IMR-90 (cell line): ENCODE measurements around the gene GNAI2. TPM values are rescaled to one million over a fixed set of nuclear protein-coding genes. Genes with fewer than 3 reads are reported as not detected.

Experiments used
- ATAC-seq: fragments of 200-7000 bp; cut with Tn5 transposase; 2 replicates; pipeline ENCODE4 v1.9.1; 2020; ENCODE audit warnings: low read depth, mild to moderate bottlenecking, moderate library complexity
- BruUV-seq: library from RNA; stranded (reverse); fragments of 400-500 nt; replicated peaks from 2 replicates; lab custom pipeline; 2021; lab: Mats Ljungman, UMichigan
- CTCF ChIA-PET: fragments of 300-600 bp; formaldehyde crosslinking; extraction: SDS; loops from one replicate; lab custom pipeline; 2021; ENCODE audit warnings: antibody characterized with exemption; lab: Yijun Ruan, JAX
- POLR2A ChIA-PET: fragments of 300-600 bp; sonication (Branson Sonifier 250); formaldehyde crosslinking; loops from one replicate; lab custom pipeline; 2022; ENCODE audit warnings: antibody characterized with exemption; ENCODE audit not compliant: unreplicated experiment; lab: Charles Lee
- DNase-seq: peaks from one replicate; pipeline ENCODE4 v3.0.0; 2013
- H2AFZ ChIP-seq: replicated peaks from 2 replicates; pipeline ENCODE3; 2013; ENCODE audit warnings: low read length, mild to moderate bottlenecking; ENCODE audit not compliant: poor library complexity
- H2AK5ac ChIP-seq: 2 replicates; pipeline ENCODE4 v1.6.1; 2013; ENCODE audit warnings: low read depth, low read length, inconsistent platforms
- H2AK9ac ChIP-seq: replicated peaks from 2 replicates; pipeline ENCODE3; 2013; ENCODE audit warnings: mild to moderate bottlenecking, low read depth, low read length, moderate library complexity; ENCODE audit not compliant: poor library complexity
- H2BK120ac ChIP-seq: 2 replicates; pipeline ENCODE4 v1.6.1; 2013; ENCODE audit warnings: low read depth, low read length, inconsistent platforms
- H2BK15ac ChIP-seq: 3 replicates; pipeline ENCODE4 v1.6.1; 2013; ENCODE audit warnings: low read depth, low read length, inconsistent platforms
- H2BK20ac ChIP-seq: 2 replicates; pipeline ENCODE4 v1.6.1; 2013; ENCODE audit warnings: low read depth, mild to moderate bottlenecking, inconsistent platforms, low read length, moderate library complexity
- H2BK5ac ChIP-seq: 2 replicates; pipeline ENCODE4 v1.6.1; 2013; ENCODE audit warnings: mild to moderate bottlenecking, low read depth, low read length, inconsistent platforms; ENCODE audit not compliant: poor library complexity, severe bottlenecking
- H3K14ac ChIP-seq: replicated peaks from 2 replicates; pipeline ENCODE4 v1.6.1; 2013; ENCODE audit warnings: low read depth, low read length, inconsistent platforms
- H3K18ac ChIP-seq: 2 replicates; pipeline ENCODE4 v1.6.1; 2013; ENCODE audit warnings: low read depth, low read length, control low read depth
- H3K23ac ChIP-seq: 2 replicates; pipeline ENCODE4 v1.6.1; 2013; ENCODE audit warnings: low read depth, low read length, inconsistent platforms
- H3K27ac ChIP-seq: 2 replicates; pipeline ENCODE4 v1.5.1; 2013; ENCODE audit warnings: mild to moderate bottlenecking, control low read depth, low read length; ENCODE audit not compliant: insufficient read depth
- H3K27me3 ChIP-seq: 2 replicates; pipeline ENCODE4 v1.6.1; 2013; ENCODE audit warnings: low read length; ENCODE audit not compliant: control insufficient read depth, insufficient read depth
- H3K36me3 ChIP-seq: 2 replicates; pipeline ENCODE4 v1.6.1; 2013; ENCODE audit warnings: low read length, mixed read lengths; ENCODE audit not compliant: control insufficient read depth, insufficient read depth
- H3K4ac ChIP-seq: 2 replicates; pipeline ENCODE4 v1.6.1; 2013; ENCODE audit warnings: low read depth, low read length, inconsistent platforms
- H3K4me1 ChIP-seq: 2 replicates; pipeline ENCODE4 v1.6.1; 2013; ENCODE audit warnings: low read length, mixed read lengths; ENCODE audit not compliant: control insufficient read depth, insufficient read depth
- H3K4me2 ChIP-seq: 2 replicates; pipeline ENCODE4 v1.6.1; 2013; ENCODE audit warnings: low read depth, mild to moderate bottlenecking, control low read depth, low read length, moderate library complexity
- H3K4me3 ChIP-seq: 2 replicates; pipeline ENCODE4 v1.5.1; 2013; ENCODE audit warnings: low read depth, mild to moderate bottlenecking, control low read depth, low read length, moderate library complexity; ENCODE audit not compliant: insufficient read depth
- H3K56ac ChIP-seq: 2 replicates; pipeline ENCODE4 v1.6.1; 2013; ENCODE audit warnings: low read length, inconsistent platforms; ENCODE audit not compliant: insufficient read depth; ENCODE audit errors: extremely low read depth
- H3K79me1 ChIP-seq, 2 experiments: 2 replicates each; pipeline ENCODE4 v1.6.1; 2013; ENCODE audit warnings: low read length in 2 of 2, inconsistent platforms in 1 of 2, low read depth in 1 of 2
- H3K9ac ChIP-seq: 2 replicates; pipeline ENCODE4 v1.6.1; 2013; ENCODE audit warnings: low read depth, low read length, control low read depth
- H3K9me1 ChIP-seq: 2 replicates; pipeline ENCODE4 v1.6.1; 2013; ENCODE audit warnings: low read length, inconsistent platforms; ENCODE audit not compliant: insufficient read depth
- H3K9me3 ChIP-seq: 2 replicates; pipeline ENCODE4 v1.6.1; 2013; ENCODE audit warnings: low read length; ENCODE audit not compliant: control insufficient read depth, insufficient read depth
- H4K20me1 ChIP-seq: 2 replicates; pipeline ENCODE4 v1.6.1; 2013; ENCODE audit warnings: low read length, inconsistent platforms; ENCODE audit not compliant: insufficient read depth
- H4K5ac ChIP-seq: 2 replicates; pipeline ENCODE4 v1.6.1; 2013; ENCODE audit warnings: mild to moderate bottlenecking, low read depth, low read length, control low read depth
- H4K8ac ChIP-seq, 2 experiments: 2 replicates each; pipeline ENCODE4 v1.6.1; 2013; ENCODE audit warnings: low read depth in 2 of 2, low read length in 2 of 2, control low read depth in 1 of 2, inconsistent platforms in 1 of 2
- H4K91ac ChIP-seq: 2 replicates; pipeline ENCODE4 v1.6.1; 2013; ENCODE audit warnings: low read depth, low read length, inconsistent platforms; ENCODE audit not compliant: insufficient read depth
- CEBPB ChIP-seq: IDR thresholded peaks from 2 replicates; pipeline ENCODE4 v1.6.1; 2012; ENCODE audit warnings: low read depth, low read length, improper control_type of control experiment
- CHD1 ChIP-seq: IDR thresholded peaks from 2 replicates; pipeline ENCODE4 v1.6.1; 2012; ENCODE audit warnings: low read depth, low read length, improper control_type of control experiment
- FOS ChIP-seq: fragments of 150-350 bp; IDR thresholded peaks from 2 replicates; pipeline ENCODE4 v1.6.1; 2016; ENCODE audit warnings: low read depth, low read length
- MAFK ChIP-seq: IDR thresholded peaks from 2 replicates; pipeline ENCODE4 v1.6.1; 2012; ENCODE audit warnings: low read depth, low read length, improper control_type of control experiment
- MAZ ChIP-seq: IDR thresholded peaks from 2 replicates; pipeline ENCODE4 v1.6.1; 2012; ENCODE audit warnings: low read depth, mild to moderate bottlenecking, low read length, improper control_type of control experiment, moderate library complexity, borderline replicate concordance
- MXI1 ChIP-seq: IDR thresholded peaks from 2 replicates; pipeline ENCODE4 v1.6.1; 2012; ENCODE audit warnings: low read depth, mild to moderate bottlenecking, low read length, moderate library complexity, borderline replicate concordance
- NFE2L2 ChIP-seq: fragments of 150-350 bp; IDR thresholded peaks from 2 replicates; pipeline ENCODE4 v1.6.1; 2016; ENCODE audit warnings: low read depth, mild to moderate bottlenecking, low read length
- POLR2A ChIP-seq: IDR thresholded peaks from 2 replicates; pipeline ENCODE4 v1.6.1; 2012; ENCODE audit warnings: mild to moderate bottlenecking, low read depth, low read length
- RAD21 ChIP-seq: IDR thresholded peaks from 2 replicates; pipeline ENCODE4 v1.6.1; 2012; ENCODE audit warnings: low read length, improper control_type of control experiment
- RCOR1 ChIP-seq: IDR thresholded peaks from 2 replicates; pipeline ENCODE4 v1.6.1; 2012; ENCODE audit warnings: mild to moderate bottlenecking, low read length, improper control_type of control experiment; ENCODE audit not compliant: insufficient replicate concordance
- RFX5 ChIP-seq: IDR thresholded peaks from 2 replicates; pipeline ENCODE4 v1.8.0; 2012; ENCODE audit warnings: low read depth, mild to moderate bottlenecking, low read length, moderate library complexity
- SMC3 ChIP-seq: fragments of 150-350 bp; IDR thresholded peaks from 2 replicates; pipeline ENCODE4 v1.6.1; 2016; ENCODE audit warnings: low read depth, mild to moderate bottlenecking, antibody characterized with exemption, low read length, moderate library complexity
- WGBS, 2 experiments: methylation state at CpG; one replicate each; pipeline versions ENCODE4 v1.1.5 to v1.1.7; 2013; ENCODE audit warnings: missing lambda C conversion rate in 2 of 2; ENCODE audit not compliant: insufficient read length in 1 of 2; ENCODE audit errors: extremely low coverage in 2 of 2; 5-methylcytosine and 5-hydroxymethylcytosine counted together
- dilution Hi-C: fragments of 300-500 bp; cut with HindIII; formaldehyde crosslinking; loops from one replicate; pipeline ENCODE4 v1.14.3; 2018; ENCODE audit warnings: low sequenced_read_pairs; ENCODE audit not compliant: unreplicated experiment
- in situ Hi-C: fragments of 300-500 bp; cut with MboI; formaldehyde crosslinking; loops from 3 replicates; pipeline ENCODE4 v1.14.3; 2019; ENCODE audit warnings: low sequenced_read_pairs, inconsistent platforms, mixed read lengths
- intact Hi-C: fragments of 100-400 bp; cut with micrococcal nuclease; formaldehyde crosslinking; loops from 2 replicates; pipeline ENCODE4 v1.10.0; 2022
- polyA plus RNA-seq, 3 experiments: library from polyadenylated mRNA; depleted of rRNA; stranded (reverse); fragments of >200 nt; gene quantifications; 2 replicates each; pipeline ENCODE4 v1.2.3, GENCODE V29; 2012; ENCODE audit warnings: low replicate concordance in 1 of 3
- total RNA-seq: library from RNA; depleted of rRNA; stranded (reverse); fragments of >200 nt; gene quantifications from 2 replicates; pipeline ENCODE4 v1.2.3, GENCODE V29; 2012
- TF ChIP-seq, protein P1 (sequence below): fragments of 150-350 bp; IDR thresholded peaks from 2 replicates; pipeline ENCODE4 v1.6.1; 2016; ENCODE audit warnings: low read depth, mild to moderate bottlenecking, low read length, moderate library complexity, borderline replicate concordance
- TF ChIP-seq, protein P2 (sequence below): conservative IDR thresholded peaks from 2 replicates; pipeline ENCODE4 v1.5.1; 2012; ENCODE audit warnings: mild to moderate bottlenecking, low read depth, low read length, improper control_type of control experiment
- TF ChIP-seq, protein P3 (sequence below): fragments of 150-350 bp; IDR thresholded peaks from 2 replicates; pipeline ENCODE4 v1.6.1; 2017; ENCODE audit warnings: mild to moderate bottlenecking, antibody characterized with exemption, low read length, low read depth

Gene GNAI2
- total and polyA plus RNA-seq, 2 of the 4 experiments (the other 2 are of a cell fraction), result 867 to 1,079 TPM

DNA sequence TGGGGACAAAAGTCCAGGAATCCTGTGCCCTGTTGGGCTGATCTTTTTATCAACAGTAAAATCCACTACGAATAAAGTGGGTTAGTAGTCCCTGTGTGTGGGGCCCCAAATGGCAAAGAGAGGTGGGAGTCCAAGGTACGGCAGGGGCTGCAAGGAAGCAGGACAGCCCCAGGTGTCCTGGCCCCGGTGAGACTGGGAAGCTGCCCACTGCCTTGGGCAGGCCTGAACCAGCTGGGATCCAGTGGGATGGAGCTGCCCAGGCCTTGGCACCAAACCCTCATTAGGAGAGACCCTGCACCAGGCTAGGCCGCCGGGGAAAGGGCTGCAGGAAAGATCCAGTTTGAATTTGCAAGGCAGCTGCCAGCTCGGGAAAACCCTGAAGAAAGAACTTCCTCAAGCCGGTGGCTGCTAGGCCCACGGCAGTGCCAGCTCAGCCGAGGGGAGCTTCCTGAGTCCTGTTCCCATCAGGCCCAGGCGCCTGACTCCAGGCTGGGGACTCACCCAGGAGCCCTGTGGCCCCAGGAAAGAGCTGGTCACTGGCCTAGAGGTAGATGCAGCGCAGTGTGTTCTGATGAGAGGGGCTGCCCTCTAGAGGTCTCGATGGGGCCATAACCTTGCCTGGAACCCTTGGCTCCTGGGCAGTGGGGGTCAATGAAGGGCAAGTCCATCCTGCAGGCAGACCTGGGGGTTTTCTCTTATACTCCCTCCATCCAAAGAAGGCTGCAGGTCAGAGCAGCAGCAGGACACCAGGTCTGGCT lies 14.4 kb upstream of the GNAI2 start:
- POLR2A ChIA-PET, result no interaction called here
- Histone ChIP-seq H2BK20ac (no peak overlapping the region), H3K4ac (no peak overlapping the region), H3K9me3 (no peaks in the 10 kb centered on the region), H3K36me3 (no peaks in the 10 kb centered on the region), H3K4me2 (no peak overlapping the region), H4K20me1 (no peaks in the 10 kb centered on the region), H3K79me1 (no peaks in the 10 kb centered on the region), H3K27me3 (peaks cover 14% of the 10 kb centered on the region; the same call in 1 of the 2 replicates), H3K9me1 (no peaks in the 10 kb centered on the region), H2BK120ac (no peak overlapping the region), H2AK5ac (no peak overlapping the region), H3K4me3 (no peak overlapping the region), H4K91ac (no peak overlapping the region), H3K56ac (no peak overlapping the region), H3K9ac (no peak overlapping the region), H3K14ac (no peak overlapping the region), H2AFZ (no peak overlapping the region), H3K27ac (no peak overlapping the region), H4K8ac (no peak overlapping the region), H2BK5ac (no peak overlapping the region), H4K5ac (no peak overlapping the region), H2AK9ac (no peak overlapping the region), H2BK15ac (no peak overlapping the region), H3K18ac (no peak overlapping the region), H3K23ac (no peak overlapping the region), H3K4me1 (no peaks in the 10 kb centered on the region)
- BruUV-seq, result no TSS peak
- intact Hi-C loops, result no loop called here
- CTCF ChIA-PET, result interaction anchor here (0.8 to 1.4 kb wide), 2 partner anchors 27 to 100 kb away, joined by 3 to 4 read pairs; no protein-coding TSS in a partner anchor
- dilution Hi-C loops, result no loop called here
- WGBS, 2 experiments, result 48% methylated on average over 4 of the region's 12 CpGs; no CpG with 5 or more reads in 1 of the 2 experiments
- DNase-seq (no peak), ATAC-seq (no peak)
- in situ Hi-C loops, result no loop called here
- TF ChIP-seq POLR2A, result no peak
- TF ChIP-seq, protein P1, sequence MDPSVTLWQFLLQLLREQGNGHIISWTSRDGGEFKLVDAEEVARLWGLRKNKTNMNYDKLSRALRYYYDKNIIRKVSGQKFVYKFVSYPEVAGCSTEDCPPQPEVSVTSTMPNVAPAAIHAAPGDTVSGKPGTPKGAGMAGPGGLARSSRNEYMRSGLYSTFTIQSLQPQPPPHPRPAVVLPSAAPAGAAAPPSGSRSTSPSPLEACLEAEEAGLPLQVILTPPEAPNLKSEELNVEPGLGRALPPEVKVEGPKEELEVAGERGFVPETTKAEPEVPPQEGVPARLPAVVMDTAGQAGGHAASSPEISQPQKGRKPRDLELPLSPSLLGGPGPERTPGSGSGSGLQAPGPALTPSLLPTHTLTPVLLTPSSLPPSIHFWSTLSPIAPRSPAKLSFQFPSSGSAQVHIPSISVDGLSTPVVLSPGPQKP, result no peak
- no peak for TF ChIP-seq RFX5
- TF ChIP-seq CEBPB, result no peak
- no peak for TF ChIP-seq MXI1
- no peak for TF ChIP-seq RCOR1
- TF ChIP-seq MAZ, result no peak
- TF ChIP-seq, protein P2, sequence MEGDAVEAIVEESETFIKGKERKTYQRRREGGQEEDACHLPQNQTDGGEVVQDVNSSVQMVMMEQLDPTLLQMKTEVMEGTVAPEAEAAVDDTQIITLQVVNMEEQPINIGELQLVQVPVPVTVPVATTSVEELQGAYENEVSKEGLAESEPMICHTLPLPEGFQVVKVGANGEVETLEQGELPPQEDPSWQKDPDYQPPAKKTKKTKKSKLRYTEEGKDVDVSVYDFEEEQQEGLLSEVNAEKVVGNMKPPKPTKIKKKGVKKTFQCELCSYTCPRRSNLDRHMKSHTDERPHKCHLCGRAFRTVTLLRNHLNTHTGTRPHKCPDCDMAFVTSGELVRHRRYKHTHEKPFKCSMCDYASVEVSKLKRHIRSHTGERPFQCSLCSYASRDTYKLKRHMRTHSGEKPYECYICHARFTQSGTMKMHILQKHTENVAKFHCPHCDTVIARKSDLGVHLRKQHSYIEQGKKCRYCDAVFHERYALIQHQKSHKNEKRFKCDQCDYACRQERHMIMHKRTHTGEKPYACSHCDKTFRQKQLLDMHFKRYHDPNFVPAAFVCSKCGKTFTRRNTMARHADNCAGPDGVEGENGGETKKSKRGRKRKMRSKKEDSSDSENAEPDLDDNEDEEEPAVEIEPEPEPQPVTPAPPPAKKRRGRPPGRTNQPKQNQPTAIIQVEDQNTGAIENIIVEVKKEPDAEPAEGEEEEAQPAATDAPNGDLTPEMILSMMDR, result no peak
- no peak for TF ChIP-seq NFE2L2
- no peak for TF ChIP-seq RAD21
- TF ChIP-seq, protein P3, sequence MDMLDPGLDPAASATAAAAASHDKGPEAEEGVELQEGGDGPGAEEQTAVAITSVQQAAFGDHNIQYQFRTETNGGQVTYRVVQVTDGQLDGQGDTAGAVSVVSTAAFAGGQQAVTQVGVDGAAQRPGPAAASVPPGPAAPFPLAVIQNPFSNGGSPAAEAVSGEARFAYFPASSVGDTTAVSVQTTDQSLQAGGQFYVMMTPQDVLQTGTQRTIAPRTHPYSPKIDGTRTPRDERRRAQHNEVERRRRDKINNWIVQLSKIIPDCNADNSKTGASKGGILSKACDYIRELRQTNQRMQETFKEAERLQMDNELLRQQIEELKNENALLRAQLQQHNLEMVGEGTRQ, result no peak
- no peak for TF ChIP-seq SMC3
- TF ChIP-seq FOS, result no peak
- no peak for TF ChIP-seq CHD1
- no peak for TF ChIP-seq MAFK
